GM20431 (cell line): ENCODE results near the gene SNX3.
"Not testable (repeated sequence)": the region's sequence is repeated elsewhere in the genome, so short reads cannot be mapped to it uniquely, and the experiment has no call there.

Experiments used
- in situ Hi-C: fragments of 300-500 bp; cut with MseI, MboI; formaldehyde crosslinking; loops from one replicate; pipeline ENCODE4 v1.15.0; 2020; ENCODE audit warnings: low sequenced_read_pairs; ENCODE audit not compliant: unreplicated experiment

The SNX3 gene

DNA sequence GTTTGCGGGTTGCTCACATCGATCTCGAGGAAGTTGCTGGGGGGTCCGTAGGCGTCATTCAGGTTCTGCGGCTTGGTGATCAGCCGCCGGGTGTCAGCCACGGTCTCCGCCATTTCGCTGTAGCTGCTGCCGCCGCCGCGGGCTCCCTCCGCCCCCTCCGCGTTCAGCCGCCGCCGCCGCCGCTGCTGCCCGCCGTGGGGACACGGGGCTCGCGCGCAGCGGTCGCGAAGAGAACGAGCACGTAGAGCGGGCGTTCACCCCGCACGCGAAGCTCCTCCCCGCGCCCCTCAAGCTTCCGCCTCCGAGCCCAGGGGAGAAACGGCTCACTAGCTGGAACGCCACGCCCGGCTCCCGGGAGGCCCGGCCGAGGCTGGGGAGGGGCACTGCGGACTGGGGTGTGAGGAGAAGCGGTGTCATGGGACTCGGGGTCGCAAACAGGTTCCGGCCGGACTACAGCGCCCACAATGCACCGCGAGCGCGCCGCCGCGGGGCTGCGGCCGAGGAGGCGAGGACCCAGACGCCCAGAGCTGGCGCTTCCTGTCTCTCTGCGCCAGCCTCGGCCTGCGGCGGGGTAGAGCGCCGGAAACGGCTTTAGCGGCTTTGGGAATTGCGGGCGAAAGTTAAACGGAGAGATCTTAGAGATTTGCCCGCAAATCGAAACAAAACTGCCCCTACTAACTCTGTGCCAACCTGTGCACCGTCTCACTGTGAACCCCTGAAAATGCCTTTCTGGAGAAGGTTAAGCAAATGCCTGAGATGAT is at the start of gene SNX3:
TSS of gene SNX3 (minus strand) at position 232 of the 761 bp plus-strand sequence. CDS start at position 113, 119 bp downstream.
- in situ Hi-C loops: no loop called here

DNA sequence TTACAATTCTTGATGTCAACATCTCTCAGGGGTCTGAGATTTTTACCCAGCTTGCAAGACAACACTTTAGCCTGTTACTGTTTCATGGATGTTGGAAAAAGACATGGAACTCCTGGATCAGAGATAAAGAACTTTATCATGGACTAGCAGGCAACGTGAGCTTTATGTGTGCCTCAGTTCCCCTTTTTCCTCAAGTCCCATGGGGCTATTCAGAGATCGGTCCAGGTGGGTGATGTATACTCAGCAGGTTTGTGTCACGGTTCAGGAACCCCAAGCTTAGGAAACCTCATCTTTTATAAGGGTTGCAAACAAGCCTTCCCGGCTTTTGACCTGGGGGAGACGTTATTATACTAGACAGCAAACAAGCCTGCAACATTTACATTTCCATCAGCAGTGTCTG is 49.0 kb upstream of the SNX3 start:
- in situ Hi-C loops: no loop called here

DNA sequence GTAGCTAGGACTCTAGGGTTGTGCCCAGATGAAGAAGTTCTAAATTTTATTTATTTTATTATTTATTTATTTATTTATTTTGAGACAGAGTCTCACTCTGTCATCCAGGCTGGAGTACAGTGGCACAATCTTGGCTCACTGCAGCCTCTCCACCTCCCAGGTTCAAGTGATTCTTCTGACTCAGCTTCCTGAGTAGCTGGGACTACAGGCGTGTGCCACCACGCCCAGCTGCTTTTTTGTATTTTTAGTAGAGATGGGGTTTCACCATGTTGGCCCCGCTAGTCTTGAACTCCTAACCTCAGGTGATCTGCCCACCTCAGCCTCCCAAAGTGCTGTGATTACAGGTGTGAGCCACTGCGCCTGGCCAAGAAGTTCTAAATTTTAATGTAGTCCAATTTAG is 47.8 kb upstream of the SNX3 start:
- in situ Hi-C loops: not testable (repeated sequence)

DNA sequence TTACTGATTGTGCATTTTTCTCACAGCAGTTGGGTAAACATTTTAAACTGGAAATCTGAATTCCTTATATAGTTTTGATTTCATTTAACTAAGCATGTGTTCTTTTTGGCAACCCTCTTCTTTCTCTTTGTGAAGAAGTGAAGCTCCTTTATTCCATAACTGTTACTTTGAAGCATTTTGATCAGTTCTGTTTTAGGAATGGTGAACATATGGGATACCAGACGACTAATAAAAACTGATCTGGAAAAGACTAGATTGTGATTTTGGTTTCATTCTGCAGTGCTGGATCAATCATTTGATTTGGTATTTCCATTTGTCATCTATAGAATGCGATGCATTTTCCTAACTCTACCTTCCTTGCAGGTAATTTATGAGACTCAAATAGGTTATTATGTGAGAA is 43.8 kb upstream of the SNX3 start:
- in situ Hi-C loops: no loop called here

DNA sequence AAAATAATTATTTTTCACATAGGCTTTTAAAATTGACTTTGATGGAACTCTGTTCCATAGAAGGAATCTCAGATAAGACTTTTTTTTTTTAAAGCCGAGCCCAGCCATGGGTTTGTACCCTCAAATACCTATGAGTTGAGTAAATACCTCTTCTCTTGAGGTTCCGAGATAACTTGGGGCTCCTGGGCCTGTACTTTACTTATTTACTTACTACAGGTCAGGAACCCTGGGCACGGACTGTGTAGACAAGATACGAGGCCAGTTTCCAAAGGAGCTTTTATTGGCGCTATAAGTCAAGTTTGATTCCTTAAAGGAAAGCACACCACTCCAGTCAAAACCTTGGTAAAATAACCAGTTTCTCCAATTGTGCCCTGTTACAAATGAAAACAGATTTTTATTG is 41.5 kb upstream of the SNX3 start:
- in situ Hi-C loops: no loop called here

DNA sequence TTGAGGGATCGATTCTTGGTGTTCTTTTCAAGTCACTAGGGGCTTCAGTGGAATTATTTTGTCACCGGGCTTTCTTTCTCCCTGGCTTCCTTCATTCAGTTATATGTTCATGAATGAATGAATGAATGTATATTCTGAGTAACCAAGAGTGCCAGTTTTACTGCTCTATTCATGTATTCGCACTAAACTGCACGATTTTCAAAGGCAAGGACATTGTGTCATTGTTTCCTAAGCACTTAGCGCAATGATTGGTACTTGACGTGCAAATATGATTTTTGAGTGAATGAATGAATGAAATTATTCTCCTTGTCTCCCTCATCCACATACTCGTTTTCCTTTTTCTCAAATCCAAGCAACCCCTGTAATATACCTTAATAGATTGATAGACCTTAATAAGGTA is 34.8 kb upstream of the SNX3 start:
- in situ Hi-C loops: no loop called here

DNA sequence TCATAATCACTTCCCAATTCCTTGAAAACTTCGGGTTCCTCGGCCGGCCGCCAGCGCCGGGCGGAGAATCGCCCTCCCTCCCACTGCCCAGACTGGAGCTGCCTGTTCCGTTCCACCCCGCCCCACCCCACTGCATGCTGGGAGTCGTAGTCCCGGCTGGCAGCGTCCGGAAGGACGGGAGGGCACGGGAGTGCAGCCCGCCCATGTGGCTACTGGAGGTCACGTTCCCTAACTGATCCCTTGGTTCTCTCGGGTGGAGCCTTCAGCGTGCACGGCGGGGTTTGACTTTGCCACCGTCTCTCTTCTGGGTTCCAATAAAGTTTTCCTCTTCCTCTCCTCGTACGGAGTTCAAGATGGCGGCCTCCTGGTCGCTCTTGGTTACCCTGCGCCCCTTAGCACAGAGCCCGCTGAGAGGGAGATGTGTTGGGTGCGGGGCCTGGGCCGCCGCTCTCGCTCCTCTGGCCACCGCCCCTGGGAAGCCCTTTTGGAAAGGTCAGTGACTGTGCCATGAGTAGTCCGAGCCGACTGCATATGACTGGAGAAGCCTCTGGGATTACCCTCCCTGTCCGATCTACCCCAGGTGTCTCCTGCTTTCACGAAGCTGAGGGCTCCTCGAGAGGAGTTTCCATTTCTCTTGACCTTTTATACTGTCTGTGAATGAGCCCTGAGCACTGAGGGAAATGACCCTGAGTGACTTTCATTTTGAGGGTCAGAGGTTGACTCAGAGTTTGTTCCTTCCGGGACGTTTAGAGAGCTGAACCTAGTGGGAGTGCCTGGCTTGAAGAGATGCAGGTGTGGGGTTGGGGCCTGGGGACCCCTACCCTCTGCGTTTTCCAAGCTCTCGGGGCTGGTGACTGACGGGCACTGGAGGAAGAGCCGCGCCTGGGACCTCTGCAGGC is 34.1 kb upstream of the SNX3 start, which contains the start of gene AFG1L:
TSS of gene AFG1L (plus strand) at position 328 of the 899 bp plus-strand sequence. CDS start at position 354, 26 bp downstream.
- in situ Hi-C loops: no loop called here

DNA sequence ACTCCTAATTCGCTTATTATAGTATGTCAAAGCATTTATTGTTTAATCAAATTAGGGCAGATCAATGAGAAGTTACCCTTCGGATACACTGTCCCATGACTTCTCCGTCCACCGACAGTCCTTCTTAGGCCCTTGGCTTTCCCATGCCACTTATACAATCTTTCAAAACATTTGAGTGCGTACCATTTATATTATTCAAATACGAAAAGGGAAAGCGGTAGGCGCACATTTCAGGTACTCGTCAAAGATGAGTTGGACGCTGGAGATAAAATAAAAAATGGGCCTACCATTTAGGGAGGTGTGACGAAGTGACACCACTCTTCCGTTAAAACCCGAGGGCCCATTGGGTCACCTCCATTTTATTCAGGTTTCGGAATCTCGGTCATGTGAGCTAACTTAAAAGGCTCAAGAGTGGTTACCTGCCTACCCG is 33.5 kb upstream of the SNX3 start:
- in situ Hi-C loops: no loop called here

DNA sequence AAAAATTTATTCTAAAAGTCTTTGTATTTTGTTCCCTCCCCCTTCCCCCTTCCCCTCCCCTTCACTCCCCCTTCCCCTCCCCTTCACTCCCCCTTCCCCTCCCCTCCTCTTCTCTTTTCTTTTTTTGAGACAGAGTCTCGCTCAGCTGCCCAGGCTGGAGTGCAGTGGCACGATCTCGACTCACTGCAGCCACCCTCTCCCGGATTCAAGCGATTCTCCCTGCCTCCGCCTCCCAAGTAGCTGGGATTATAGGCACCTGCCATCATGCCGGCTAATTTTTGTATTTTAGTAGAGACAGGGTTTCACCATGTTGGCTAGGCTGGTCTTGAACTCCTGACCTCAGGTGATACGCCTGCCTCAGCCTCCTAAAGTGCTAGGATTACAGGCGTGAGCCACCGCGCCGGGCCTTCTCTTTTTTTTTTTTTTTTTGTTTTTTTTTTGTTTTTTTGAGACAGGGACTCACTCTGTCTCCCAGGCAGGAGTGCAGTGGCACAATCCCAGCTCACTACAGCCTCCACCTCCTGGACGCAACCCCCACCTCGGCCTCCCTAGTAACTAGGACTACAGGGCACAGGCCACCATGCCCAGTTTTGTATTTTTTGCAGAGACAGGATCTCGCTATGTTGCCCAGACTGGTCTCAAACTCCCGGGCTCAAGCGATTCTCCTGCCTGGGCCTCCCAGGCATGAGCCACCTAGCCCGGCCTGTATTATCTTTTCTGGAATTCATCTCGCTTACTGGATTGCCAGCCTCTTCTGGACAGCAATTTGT is 32.9 kb upstream of the SNX3 start:
- in situ Hi-C loops: no loop called here

DNA sequence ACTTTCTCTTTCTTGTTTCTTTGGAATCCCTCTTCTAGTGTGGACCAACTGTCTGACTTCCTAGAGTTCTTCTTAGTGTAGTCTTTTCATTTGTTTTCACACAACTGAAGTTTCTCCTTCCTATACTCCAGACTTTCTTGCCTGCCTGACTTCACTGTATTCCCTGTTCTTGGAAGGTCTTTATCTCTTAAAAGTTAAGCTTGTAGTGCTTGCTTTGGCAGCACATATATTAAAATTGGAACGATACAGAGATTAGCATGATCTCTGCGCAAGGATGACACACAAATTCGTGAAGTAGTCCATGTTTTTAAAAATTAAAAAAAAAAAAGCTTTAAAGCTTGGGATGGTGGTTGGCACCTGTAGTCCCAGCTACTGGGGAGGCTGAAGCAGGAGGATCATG is 31.7 kb upstream of the SNX3 start:
- in situ Hi-C loops: not testable (repeated sequence)

DNA sequence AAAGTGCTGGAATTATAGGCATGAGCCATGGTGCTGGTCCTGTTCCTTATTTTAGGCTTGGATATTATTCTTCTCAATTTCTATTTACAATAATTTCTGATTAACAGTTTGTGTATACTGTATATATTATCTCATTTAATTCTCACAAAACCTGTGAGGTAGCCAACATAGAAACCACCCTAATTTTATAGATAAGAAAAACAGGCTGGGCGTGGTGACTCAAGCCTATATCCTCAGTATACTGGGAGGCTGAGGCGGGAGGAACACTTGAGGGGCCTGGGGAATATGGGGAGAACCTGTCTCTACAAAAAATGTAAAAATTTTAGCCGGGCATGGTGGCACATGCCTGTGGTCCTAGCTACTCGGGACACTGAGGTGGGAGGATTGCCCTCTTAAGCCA is 30.3 kb upstream of the SNX3 start:
- in situ Hi-C loops: no loop called here

DNA sequence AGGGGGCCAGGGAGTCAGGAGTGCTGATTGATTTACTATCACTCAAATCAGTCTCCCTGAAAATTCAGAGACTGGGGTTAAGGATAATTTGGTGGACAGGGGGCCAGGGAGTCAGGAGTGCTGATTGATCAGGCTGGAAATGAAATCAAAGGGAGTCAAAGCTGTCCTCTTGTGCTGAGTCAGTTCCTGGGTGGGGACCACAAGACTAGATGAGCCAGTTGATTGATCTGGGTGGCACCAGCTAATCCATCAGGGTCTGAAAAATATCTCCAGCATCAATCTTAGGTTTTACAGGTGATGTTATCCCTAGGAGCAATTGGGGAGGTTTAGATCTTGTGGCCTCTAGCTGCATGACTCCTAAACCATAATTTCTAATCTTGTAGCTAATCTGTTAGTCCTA is 27.9 kb upstream of the SNX3 start:
- in situ Hi-C loops: no loop called here

DNA sequence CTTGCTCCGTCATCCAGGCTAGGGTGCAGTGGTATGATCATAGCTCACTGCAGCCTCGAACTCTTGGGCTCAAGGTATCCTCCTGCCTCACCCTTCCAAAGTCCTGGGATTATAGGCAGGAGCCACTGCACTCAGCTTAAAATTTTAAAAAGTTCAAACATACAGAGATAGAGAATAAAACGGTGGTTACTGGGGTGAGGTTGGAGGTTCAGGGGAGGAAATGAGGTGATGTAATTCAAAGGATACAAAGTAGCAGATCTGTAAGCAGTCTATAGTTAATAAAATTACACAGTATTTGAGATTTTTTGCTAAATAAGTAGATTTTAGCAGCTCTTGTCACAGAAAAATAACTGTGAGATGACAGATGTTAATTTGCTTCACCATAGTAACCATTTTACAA is 26.5 kb upstream of the SNX3 start:
- in situ Hi-C loops: no loop called here

DNA sequence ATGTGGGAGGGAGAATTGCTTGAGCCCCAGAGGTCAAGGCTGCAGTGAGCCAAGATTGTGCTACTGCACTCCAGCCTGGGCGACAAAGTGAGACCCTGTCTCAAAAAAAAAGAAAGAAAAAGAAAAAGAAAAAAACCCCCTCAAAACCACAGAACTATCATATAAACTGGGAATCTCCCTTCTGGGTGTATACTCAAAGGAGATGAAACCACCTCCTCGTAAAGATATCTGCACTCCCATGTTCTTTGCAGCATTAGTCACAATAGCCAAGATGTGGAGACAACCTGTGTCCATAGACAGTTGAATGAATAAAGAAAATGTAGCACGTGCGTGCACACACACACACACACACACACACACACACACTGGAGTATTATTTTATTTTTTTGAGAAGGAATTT is 25.5 kb upstream of the SNX3 start:
- in situ Hi-C loops: no loop called here

DNA sequence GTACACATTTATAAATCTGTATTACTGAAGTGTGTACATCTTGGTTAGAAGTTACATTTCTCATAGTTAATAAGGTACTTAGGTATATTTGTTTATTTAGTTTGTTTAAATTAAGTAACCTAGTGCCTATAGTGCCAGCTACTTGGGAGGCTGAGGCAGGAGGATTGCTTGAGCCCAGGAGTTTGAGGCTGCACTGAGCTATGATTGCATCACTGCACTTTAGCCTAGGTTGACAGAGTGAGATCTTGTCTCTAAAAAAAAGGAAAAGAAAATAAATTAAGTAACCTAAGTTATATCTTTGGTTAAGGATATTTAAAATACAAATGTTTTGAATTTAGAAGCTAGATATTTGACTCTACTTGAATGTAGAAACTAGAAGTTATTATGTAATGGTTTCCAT is 24.5 kb upstream of the SNX3 start:
- in situ Hi-C loops: no loop called here

DNA sequence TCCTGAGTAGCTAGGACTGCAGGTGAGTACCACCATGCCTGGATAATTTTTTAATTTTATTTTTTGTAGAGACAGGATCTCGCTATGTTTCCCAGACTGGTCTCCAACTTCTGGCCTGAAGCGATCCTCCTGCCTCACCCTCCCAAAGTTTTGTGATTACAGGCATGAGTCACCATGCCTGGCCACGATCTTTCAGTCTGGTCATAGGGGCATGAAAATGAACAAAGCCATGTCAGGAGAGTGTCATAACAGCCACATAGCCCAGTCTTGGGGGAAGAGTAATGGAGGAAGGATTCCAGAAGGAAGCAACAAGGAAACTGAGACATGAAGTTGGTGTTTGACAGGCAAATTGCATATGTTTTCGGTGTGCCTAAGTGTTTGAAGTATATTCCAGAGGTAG is 17.0 kb upstream of the SNX3 start:
- in situ Hi-C loops: no loop called here

DNA sequence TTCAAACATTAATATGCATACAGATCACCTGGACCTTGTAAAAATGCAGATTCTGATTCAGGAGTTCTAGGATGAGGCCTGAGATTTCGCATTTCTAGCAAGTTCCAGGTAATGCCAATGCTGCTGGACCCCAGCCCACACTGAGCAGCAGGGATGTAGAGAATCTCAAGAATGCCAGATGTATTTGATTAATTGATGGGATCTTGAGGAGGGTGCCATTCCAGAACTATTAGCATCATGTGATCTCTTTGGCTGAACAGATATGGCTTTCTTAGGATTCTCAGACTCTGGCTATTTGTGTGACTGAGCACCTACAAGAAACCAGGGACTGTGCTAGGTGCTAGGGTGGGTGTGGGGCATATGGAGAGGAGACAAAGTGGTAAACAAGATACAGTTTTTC is 16.5 kb upstream of the SNX3 start:
- in situ Hi-C loops: no loop called here

DNA sequence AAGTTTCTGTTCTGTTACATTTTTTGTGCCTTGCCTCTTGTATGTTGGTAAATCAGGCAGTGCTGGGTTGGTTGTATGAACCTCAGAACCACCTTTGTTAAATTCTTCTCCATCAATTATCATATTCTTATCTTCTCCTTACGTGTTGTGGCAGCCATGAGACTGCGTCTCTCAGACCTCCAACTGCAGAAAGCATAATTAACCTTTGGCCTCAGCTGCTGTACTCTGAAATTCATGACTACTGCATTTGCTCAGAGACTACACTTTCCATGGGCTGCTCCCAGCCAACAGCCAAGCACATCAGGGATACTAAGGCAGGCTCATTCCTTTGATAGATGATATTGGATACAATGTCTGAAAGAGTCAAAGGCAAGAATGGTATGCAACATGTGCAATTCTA is 15.1 kb upstream of the SNX3 start:
- in situ Hi-C loops: no loop called here

DNA sequence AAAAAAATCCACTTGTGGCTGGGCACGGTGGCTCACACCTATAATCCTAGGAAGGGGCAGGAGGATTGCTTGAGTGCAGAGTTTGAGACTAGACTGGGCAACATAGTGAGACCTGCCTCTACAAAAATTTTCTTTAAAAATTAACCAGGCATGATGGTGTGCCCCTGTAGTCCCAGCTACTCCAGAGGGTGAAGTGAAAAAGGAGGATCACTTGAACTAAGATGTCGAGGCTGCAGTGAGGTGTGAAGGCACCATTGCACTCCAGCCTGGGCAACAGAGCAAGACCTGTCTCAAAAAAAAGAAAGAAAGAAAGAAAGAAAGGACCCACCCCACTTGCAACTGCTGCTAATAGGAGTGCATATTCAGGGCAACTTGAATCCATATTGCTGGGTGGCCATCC is 13.7 kb upstream of the SNX3 start:
- in situ Hi-C loops: no loop called here

DNA sequence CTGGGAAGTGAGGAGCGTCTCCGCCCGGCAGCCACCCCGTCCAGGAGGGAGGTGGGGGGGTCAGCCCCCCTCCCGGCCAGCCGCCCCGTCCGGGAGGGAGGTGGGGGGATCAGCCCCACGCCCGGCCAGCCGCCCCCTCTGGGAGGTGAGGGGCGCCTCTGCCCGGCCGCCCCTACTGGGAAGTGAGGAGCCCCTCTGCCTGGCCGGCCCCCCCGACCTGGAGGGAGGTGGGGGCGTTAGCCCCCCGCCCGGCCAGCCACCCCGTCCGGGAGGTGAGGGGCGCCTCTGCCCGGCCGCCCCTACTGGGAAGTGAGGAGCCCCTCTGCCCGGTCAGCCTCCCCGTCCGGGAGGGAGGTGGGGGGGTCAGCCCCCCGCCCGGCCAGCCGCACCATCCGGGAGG is 9.1 kb upstream of the SNX3 start:
- in situ Hi-C loops: not testable (repeated sequence)

DNA sequence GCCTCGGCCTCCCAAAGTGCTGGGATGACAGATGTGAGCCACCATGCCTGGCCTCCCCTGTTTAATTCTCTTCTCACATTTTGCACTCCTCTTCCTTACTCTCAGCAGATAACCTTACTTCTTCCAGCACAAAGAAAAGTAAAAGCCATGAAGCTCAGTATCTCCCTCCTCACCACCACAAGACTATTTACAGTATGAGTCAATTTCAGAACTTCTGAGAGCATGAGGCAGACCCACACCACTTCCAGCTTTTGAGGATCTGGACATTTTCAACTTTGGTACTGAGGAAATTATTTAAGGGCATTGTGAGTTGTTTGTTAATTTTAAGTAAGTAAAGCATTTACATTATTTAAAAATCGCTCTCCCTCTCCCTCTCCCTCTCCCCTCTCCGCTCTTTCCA is 8.0 kb upstream of the SNX3 start:
- in situ Hi-C loops: no loop called here
